T-cell (primary cell): ENCODE data around the gene CAVIN2. TPM values are rescaled to one million over a fixed set of nuclear protein-coding genes. Genes with fewer than 3 reads are reported as not detected.

Experiments used
- ATAC-seq, 4 experiments: fragments of 200-7000 bp in 3 of 4; fragments of 150-1000 bp in 1 of 4; cut with Tn5 transposase; replicated peaks in 1 of 4; 1 replicate in 3 of 4; 2 replicates in 1 of 4; pipeline ENCODE4 v1.10.0; 2021; ENCODE audit warnings: moderate library complexity in 3 of 4, mild to moderate bottlenecking in 2 of 4, moderate number of reproducible peaks in 1 of 4
- CTCF ChIA-PET, 2 donors: fragments of 300-600 bp; sonication (Branson Sonifier 250); formaldehyde crosslinking; loops; one replicate each; lab custom pipeline; 2022; ENCODE audit warnings: antibody characterized with exemption in 2 of 2; lab: Charles Lee
- POLR2A ChIA-PET, 2 donors: fragments of 300-600 bp; sonication (Branson Sonifier 250); formaldehyde crosslinking; loops; one replicate each; lab custom pipeline; 2022; ENCODE audit warnings: antibody characterized with exemption in 2 of 2; lab: Charles Lee
- DNase-seq, 35 experiments: peaks; one replicate each; pipeline versions ENCODE4 v3.0.0 to v3.0.0-alpha.2; 2013 to 2023
- H3K27ac ChIP-seq: one replicate; pipeline ENCODE4 v1.5.1; 2013; ENCODE audit warnings: low read length
- H3K27me3 ChIP-seq, 2 experiments: replicated peaks in 1 of 2; 1 replicate in 1 of 2; 2 replicates in 1 of 2; pipeline versions ENCODE4 v1.6.1 to v1.7.0; 2013; ENCODE audit warnings: low read length in 1 of 2, mixed read lengths in 1 of 2; ENCODE audit not compliant: control insufficient read depth in 2 of 2, insufficient read depth in 2 of 2; ENCODE audit errors: extremely low read depth in 1 of 2
- H3K36me3 ChIP-seq, 2 donors: 1 replicate in 1 of 2; 2 replicates in 1 of 2; pipeline versions ENCODE4 v1.6.1 to v1.7.0; 2013; ENCODE audit warnings: low read length in 1 of 2; ENCODE audit not compliant: control insufficient read depth in 2 of 2, insufficient read depth in 1 of 2; ENCODE audit errors: extremely low read depth in 1 of 2
- H3K4me1 ChIP-seq, 2 experiments: 1 replicate in 1 of 2; 2 replicates in 1 of 2; pipeline versions ENCODE4 v1.6.1 to v1.7.0; 2013; ENCODE audit warnings: low read length in 2 of 2, mixed read lengths in 1 of 2; ENCODE audit not compliant: insufficient read depth in 2 of 2, control insufficient read depth in 1 of 2; ENCODE audit errors: extremely low read depth in 1 of 2
- H3K4me3 ChIP-seq, 2 donors: 1 replicate in 1 of 2; 2 replicates in 1 of 2; pipeline versions ENCODE4 v1.5.1 to v1.7.0; 2013; ENCODE audit warnings: mild to moderate bottlenecking in 2 of 2, low read length in 1 of 2, moderate library complexity in 1 of 2; ENCODE audit not compliant: control insufficient read depth in 1 of 2; ENCODE audit errors: extremely low read depth in 1 of 2
- H3K9me3 ChIP-seq: 2 replicates; pipeline ENCODE4 v1.7.0; 2013
- H3K27ac Mint-ChIP-seq, 2 donors: one replicate each; pipeline ENCODE4 v1.8.0; 2020 to 2021; ENCODE audit warnings: mild to moderate bottlenecking in 2 of 2, mixed read lengths in 2 of 2
- H3K27me3 Mint-ChIP-seq, 2 donors: one replicate each; pipeline ENCODE4 v1.8.0; 2021 to 2022; ENCODE audit warnings: mixed read lengths in 2 of 2
- H3K36me3 Mint-ChIP-seq: one replicate; pipeline ENCODE4 v1.8.0; 2021; ENCODE audit warnings: mixed read lengths
- H3K4me1 Mint-ChIP-seq, 3 donors: one replicate each; pipeline ENCODE4 v1.8.0; 2020 to 2022; ENCODE audit warnings: mixed read lengths in 3 of 3, mild to moderate bottlenecking in 1 of 3
- H3K4me3 Mint-ChIP-seq, 3 donors: one replicate each; pipeline ENCODE4 v1.8.0; 2020 to 2022; ENCODE audit warnings: mild to moderate bottlenecking in 3 of 3, mixed read lengths in 3 of 3, moderate library complexity in 3 of 3
- H3K9me3 Mint-ChIP-seq, 3 donors: one replicate each; pipeline ENCODE4 v1.8.0; 2020 to 2022; ENCODE audit warnings: mixed read lengths in 3 of 3
- WGBS: methylation state at CpG from one replicate; pipeline ENCODE4 v1.1.5; 2013; ENCODE audit warnings: missing lambda C conversion rate; ENCODE audit not compliant: insufficient coverage; 5-methylcytosine and 5-hydroxymethylcytosine counted together
- total RNA-seq, 35 experiments: library from RNA in 6 of 35; stranded (reverse) in 6 of 35; fragments of 120-200 nt in 1 of 35; gene quantifications; one replicate each; pipeline versions ENCODE4 v1.2.1 to v1.2.4 and lab custom pipeline; 2013 to 2026

The CAVIN2 gene
- total RNA-seq, 5 donors from 2014 or later (not counting 1 experiment from before 2014, with no cell fraction given) = 0.26 to 2.7 (median 0.40) TPM

- Histone ChIP-seq H3K4me3 (no peak overlapping the region), H3K9me3 (no peaks in the 10 kb centered on the region), H3K4me1 (no peaks in the 10 kb centered on the region), H3K27me3 (peaks cover 0 to 2% of the 10 kb centered on the region in 2 experiments), H3K27ac (no peak overlapping the region), H3K36me3 (no peaks in the 10 kb centered on the region)
- no CpG with 5 or more reads among the region's 4 CpGs for WGBS
- no peaks in the 10 kb centered on the region for H3K9me3 Mint-ChIP-seq
- ATAC-seq (no peak), DNase-seq (no peak)
- CTCF ChIA-PET = no interaction called here
- peaks cover 4 to 7% of the 10 kb centered on the region in 2 donors for H3K27me3 Mint-ChIP-seq
- no peak overlapping the region for H3K4me3 Mint-ChIP-seq
- no peaks in the 10 kb centered on the region for H3K4me1 Mint-ChIP-seq
- POLR2A ChIA-PET = no interaction called here
- no peaks in the 10 kb centered on the region for H3K36me3 Mint-ChIP-seq
- H3K27ac Mint-ChIP-seq = no peak overlapping the region
These were observed 31.0 kb upstream of the CAVIN2 start for GRCh38 chr2:191877875-191878274.

GRCh38 chr2:191875859-191876258 lies 29.0 kb upstream of the CAVIN2 start:
- Mint-ChIP-seq H3K36me3 (no peaks in the 10 kb centered on the region), H3K9me3 (no peaks in the 10 kb centered on the region)

GRCh38 chr2:191870744-191871143 lies 23.9 kb upstream of the CAVIN2 start:
- no peaks in the 10 kb centered on the region for H3K36me3 Mint-ChIP-seq
- H3K4me3 Mint-ChIP-seq = no peak overlapping the region
- CTCF ChIA-PET = interaction anchor here in 1 of 2 donors (0.7 kb wide), 2 partner anchors 53 to 434 kb away, joined by 3 to 4 read pairs; no protein-coding TSS in a partner anchor
- no peaks in the 10 kb centered on the region for H3K36me3 ChIP-seq
- H3K27me3 Mint-ChIP-seq = peaks cover 5 to 8% of the 10 kb centered on the region in 2 donors
- H3K9me3 Mint-ChIP-seq = no peaks in the 10 kb centered on the region
- no peaks in the 10 kb centered on the region for H3K4me1 ChIP-seq
- ATAC-seq (no peak), DNase-seq (no peak)
- no peak overlapping the region for H3K4me3 ChIP-seq
- no peak overlapping the region for H3K27ac ChIP-seq
- H3K4me1 Mint-ChIP-seq = no peaks in the 10 kb centered on the region
- no peaks in the 10 kb centered on the region for H3K9me3 ChIP-seq
- no peak overlapping the region for H3K27ac Mint-ChIP-seq
- H3K27me3 ChIP-seq = peaks cover 0 to 6% of the 10 kb centered on the region in 2 experiments
- POLR2A ChIA-PET = no interaction called here

More at GRCh38 chr2:191875859-191876258, 29.0 kb upstream of the CAVIN2 start:
- Histone ChIP-seq H3K27me3 (peaks cover 0 to 6% of the 10 kb centered on the region in 2 experiments), H3K36me3 (no peaks in the 10 kb centered on the region), H3K9me3 (no peaks in the 10 kb centered on the region), H3K27ac (no peak overlapping the region), H3K4me3 (no peak overlapping the region), H3K4me1 (no peaks in the 10 kb centered on the region)
- Mint-ChIP-seq H3K4me1 (no peaks in the 10 kb centered on the region), H3K4me3 (no peak overlapping the region), H3K27me3 (peaks cover 4 to 7% of the 10 kb centered on the region in 2 donors), H3K27ac (no peak overlapping the region)
- ATAC-seq (no peak), DNase-seq (no peak)
- WGBS = no CpG with 5 or more reads among the region's 2 CpGs
- POLR2A ChIA-PET = no interaction called here
- CTCF ChIA-PET = no interaction called here

GRCh38 chr2:191869781-191870180 lies 22.9 kb upstream of the CAVIN2 start:
- Histone ChIP-seq H3K27ac (no peak overlapping the region), H3K36me3 (no peaks in the 10 kb centered on the region), H3K4me1 (no peaks in the 10 kb centered on the region), H3K9me3 (no peaks in the 10 kb centered on the region), H3K27me3 (peaks cover 0 to 6% of the 10 kb centered on the region in 2 experiments), H3K4me3 (no peak overlapping the region)
- Mint-ChIP-seq H3K27me3 (peaks cover 11 to 13% of the 10 kb centered on the region in 2 donors), H3K27ac (no peak overlapping the region), H3K36me3 (no peaks in the 10 kb centered on the region), H3K4me3 (no peak overlapping the region), H3K4me1 (no peaks in the 10 kb centered on the region), H3K9me3 (no peaks in the 10 kb centered on the region)
- ATAC-seq (no peak), DNase-seq (no peak)
- WGBS = no CpG with 5 or more reads among the region's 4 CpGs
- ChIA-PET CTCF (no interaction called here), POLR2A (no interaction called here)

- H3K9me3 ChIP-seq = no peaks in the 10 kb centered on the region
- POLR2A ChIA-PET = no interaction called here
These were observed 22.3 kb upstream of the CAVIN2 start for GRCh38 chr2:191869178-191869577.

GRCh38 chr2:191867507-191867847 lies 20.6 kb upstream of the CAVIN2 start:
- H3K9me3 Mint-ChIP-seq = no peaks in the 10 kb centered on the region
- Histone ChIP-seq H3K9me3 (no peaks in the 10 kb centered on the region), H3K4me3 (no peak overlapping the region), H3K27ac (no peak overlapping the region), H3K27me3 (peaks cover 0 to 4% of the 10 kb centered on the region in 2 experiments), H3K4me1 (no peaks in the 10 kb centered on the region), H3K36me3 (no peaks in the 10 kb centered on the region)
- no peak overlapping the region for H3K27ac Mint-ChIP-seq
- DNase-seq (no peak), ATAC-seq (no peak)
- no peaks in the 10 kb centered on the region for H3K36me3 Mint-ChIP-seq
- H3K27me3 Mint-ChIP-seq = peaks cover 8 to 21% of the 10 kb centered on the region in 2 donors
- CTCF ChIA-PET = no interaction called here
- no peaks in the 10 kb centered on the region for H3K4me1 Mint-ChIP-seq
- POLR2A ChIA-PET = no interaction called here
- no peak overlapping the region for H3K4me3 Mint-ChIP-seq
- WGBS = no CpG with 5 or more reads among the region's 1 CpG

More at GRCh38 chr2:191869178-191869577, 22.3 kb upstream of the CAVIN2 start:
- no peaks in the 10 kb centered on the region for H3K9me3 Mint-ChIP-seq
- no peaks in the 10 kb centered on the region for H3K4me1 Mint-ChIP-seq
- Histone ChIP-seq H3K27me3 (peaks cover 0 to 6% of the 10 kb centered on the region in 2 experiments), H3K27ac (no peak overlapping the region), H3K36me3 (no peaks in the 10 kb centered on the region), H3K4me1 (no peaks in the 10 kb centered on the region), H3K4me3 (no peak overlapping the region)
- no peak for ATAC-seq
- CTCF ChIA-PET = interaction anchor here in 1 of 2 donors (0.6 kb wide), 1 partner anchor 269 kb away, joined by 3 read pairs; no protein-coding TSS in a partner anchor
- H3K27me3 Mint-ChIP-seq = peaks cover 9 to 14% of the 10 kb centered on the region in 2 donors
- 54% methylated on average over 3 of the region's 6 CpGs for WGBS
- no peak overlapping the region for H3K27ac Mint-ChIP-seq
- no peaks in the 10 kb centered on the region for H3K36me3 Mint-ChIP-seq
- DNase-seq = no peak
- H3K4me3 Mint-ChIP-seq = no peak overlapping the region
